Caki2 (cell line): ENCODE data around the gene NVL. TPM values are rescaled to one million over a fixed set of nuclear protein-coding genes. Genes with fewer than 3 reads are reported as not detected.
"Not testable (repeated sequence)": the region's sequence is repeated elsewhere in the genome, so short reads cannot be mapped to it uniquely, and the experiment has no call there.

ENCODE experiments used
- DNase-seq: peaks from one replicate; pipeline ENCODE4 v3.0.0-alpha.2; 2015; ENCODE audit warnings: low read depth
- in situ Hi-C: cut with HindIII; loops from 2 replicates; pipeline ENCODE4 v1.10.0; 2016; ENCODE audit warnings: low sequenced_read_pairs, low pct_unique_long_range_greater_than_20kb, mixed read lengths
- total RNA-seq: library from RNA; depleted of rRNA; stranded (reverse); fragments of >200 nt; shearing (Covaris generic); gene quantifications from 2 replicates; pipeline ENCODE4 v1.2.3, GENCODE V29; 2014; ENCODE audit warnings: low replicate concordance

Gene NVL
- total RNA-seq, 1 experiment from 2014 or later = 16.7 TPM

- in situ Hi-C loops = no loop called here
These were observed 112.0 kb downstream of the NVL start for GRCh38 chr1:224217655-224218623.

GRCh38 chr1:224216382-224216781 is 113.6 kb downstream of the NVL start:
- in situ Hi-C loops = no loop called here

More at GRCh38 chr1:224217655-224218623, 112.0 kb downstream of the NVL start:
- no peak for DNase-seq

GRCh38 chr1:224213438-224214119 is 116.4 kb downstream of the NVL start:
- in situ Hi-C loops = no loop called here
- peak; percentile 38 for DNase-seq

More at GRCh38 chr1:224216382-224216781, 113.6 kb downstream of the NVL start:
- no peak for DNase-seq

GRCh38 chr1:224212618-224213061 is 117.3 kb downstream of the NVL start:
- DNase-seq = no peak

GRCh38 chr1:224211206-224211962 is 118.6 kb downstream of the NVL start:
- in situ Hi-C loops = no loop called here
- DNase-seq = peak; percentile 38

More at GRCh38 chr1:224212618-224213061, 117.3 kb downstream of the NVL start:
- in situ Hi-C loops = no loop called here

- DNase-seq = peak; percentile 30
- in situ Hi-C loops = not testable (repeated sequence)
These were observed 123.9 kb downstream of the NVL start for GRCh38 chr1:224205931-224206538.

GRCh38 chr1:224205438-224205840 is 124.5 kb downstream of the NVL start:
- DNase-seq = peak; percentile 67
- in situ Hi-C loops = no loop called here

GRCh38 chr1:224203243-224204016 is 126.5 kb downstream of the NVL start:
- peak; percentile 84 for DNase-seq
- in situ Hi-C loops = no loop called here

GRCh38 chr1:224201853-224202252 is 128.1 kb downstream of the NVL start:
- in situ Hi-C loops = no loop called here
- DNase-seq = no peak

- no peak for DNase-seq
- in situ Hi-C loops = no loop called here
These were observed 128.6 kb downstream of the NVL start for GRCh38 chr1:224201383-224201782.

- DNase-seq = peak; percentile 19
- in situ Hi-C loops = no loop called here
These were observed 130.3 kb downstream of the NVL start for GRCh38 chr1:224199679-224200078.

- in situ Hi-C loops = no loop called here
- no peak for DNase-seq
These were observed 131.4 kb downstream of the NVL start for GRCh38 chr1:224198572-224198971.

- DNase-seq = no peak
- in situ Hi-C loops = no loop called here
These were observed 133.0 kb downstream of the NVL start for GRCh38 chr1:224196813-224197600.

- DNase-seq = no peak
- in situ Hi-C loops = no loop called here
These were observed 136.5 kb downstream of the NVL start for GRCh38 chr1:224193319-224193966.

- no peak for DNase-seq
- in situ Hi-C loops = no loop called here
These were observed 137.7 kb downstream of the NVL start for GRCh38 chr1:224192082-224192788.

GRCh38 chr1:224189561-224189960 is 140.4 kb downstream of the NVL start:
- no peak for DNase-seq
- in situ Hi-C loops = no loop called here
